Stimulated activated CD4-positive, alpha-beta T cell treated with anti-CD3 and anti-CD28 coated beads, Interleukin-15, amount 100 ng/mL, for 24 hours (primary cell): ENCODE measurements around the gene CDK13.

Experiments
- DNase-seq: peaks from one replicate; pipeline ENCODE4 v3.0.0-alpha.2; 2020

Gene CDK13

DNA sequence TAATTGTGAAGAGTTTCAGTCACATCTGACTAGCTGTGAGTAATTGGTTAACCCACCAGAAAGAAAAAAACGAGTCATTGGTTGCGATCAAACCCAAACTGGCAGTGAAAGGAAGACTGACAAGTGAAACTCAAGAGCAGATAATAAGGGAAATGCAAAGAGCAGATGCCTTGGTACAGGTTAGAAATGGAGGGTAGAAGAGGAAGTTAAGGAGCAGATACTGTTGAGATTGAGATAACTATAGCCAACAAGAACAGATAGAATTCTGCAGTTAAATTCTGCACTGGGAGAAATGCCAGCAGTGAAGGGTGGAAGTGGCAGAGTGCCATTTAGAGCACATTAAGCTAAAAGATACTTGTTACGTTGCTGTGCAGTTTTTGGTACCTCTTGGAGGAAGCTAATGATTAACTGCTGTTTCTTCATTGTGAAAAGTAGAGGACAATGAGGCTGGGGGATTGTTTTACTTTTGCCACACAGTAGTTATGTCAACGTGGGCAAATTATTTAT is 65.8 kb downstream of the CDK13 start:
- no peak for DNase-seq

- no peak for DNase-seq
Measured at GRCh38 chr7:40019558-40019957, 69.5 kb downstream of the CDK13 start.

- DNase-seq, result no peak
Measured at GRCh38 chr7:40024048-40024447, 74.0 kb downstream of the CDK13 start.

- DNase-seq, result no peak
Measured at GRCh38 chr7:40024841-40025240, 74.8 kb downstream of the CDK13 start.

GRCh38 chr7:40027545-40027944 is 77.5 kb downstream of the CDK13 start:
- DNase-seq, result no peak

GRCh38 chr7:40033826-40034225 is 83.8 kb downstream of the CDK13 start:
- DNase-seq, result no peak

GRCh38 chr7:40041456-40041855 is 91.4 kb downstream of the CDK13 start:
- DNase-seq, result no peak

- no peak for DNase-seq
Measured at GRCh38 chr7:40043164-40043563, 93.1 kb downstream of the CDK13 start.

DNA sequence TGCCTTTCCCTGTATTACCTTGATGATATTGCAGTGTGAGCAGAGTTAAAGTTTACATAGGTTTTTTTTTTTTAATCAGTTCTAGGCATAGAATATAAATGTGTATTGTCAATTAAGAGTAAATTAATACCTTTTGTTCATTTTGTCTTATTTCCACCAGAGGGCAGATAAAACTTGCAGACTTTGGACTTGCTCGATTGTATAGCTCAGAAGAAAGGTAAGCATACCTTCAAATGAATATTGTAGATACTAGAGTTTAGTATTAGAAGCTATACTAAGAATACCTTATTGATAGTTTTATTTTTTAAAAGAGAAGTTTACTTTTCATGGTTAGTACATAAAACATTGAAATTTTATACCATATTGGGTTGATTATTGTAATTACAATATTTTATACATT is 97.6 kb downstream of the CDK13 start:
- DNase-seq, result no peak

- no peak for DNase-seq
Measured at GRCh38 chr7:40057292-40057691, 107.2 kb downstream of the CDK13 start.

DNA sequence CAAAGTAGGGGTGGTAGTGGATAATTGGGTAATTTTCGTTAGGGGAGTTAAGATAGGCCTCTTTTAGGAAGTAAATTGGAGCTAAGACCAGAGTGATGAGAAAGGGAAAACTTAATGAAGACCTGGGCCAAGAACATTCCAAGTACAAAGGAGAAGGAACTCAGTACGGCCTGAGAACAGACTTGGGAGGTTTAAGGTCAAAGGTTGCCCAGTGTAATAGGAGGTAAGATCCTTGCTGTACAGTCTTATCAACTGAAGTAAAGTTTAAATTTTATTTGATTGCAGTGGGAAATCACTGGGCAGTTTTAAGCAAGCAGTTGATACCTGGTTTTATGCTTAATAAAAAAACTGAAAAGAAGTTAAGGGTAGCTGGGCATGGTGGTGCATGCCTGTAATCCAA is 108.0 kb downstream of the CDK13 start:
- DNase-seq, result no peak

DNA sequence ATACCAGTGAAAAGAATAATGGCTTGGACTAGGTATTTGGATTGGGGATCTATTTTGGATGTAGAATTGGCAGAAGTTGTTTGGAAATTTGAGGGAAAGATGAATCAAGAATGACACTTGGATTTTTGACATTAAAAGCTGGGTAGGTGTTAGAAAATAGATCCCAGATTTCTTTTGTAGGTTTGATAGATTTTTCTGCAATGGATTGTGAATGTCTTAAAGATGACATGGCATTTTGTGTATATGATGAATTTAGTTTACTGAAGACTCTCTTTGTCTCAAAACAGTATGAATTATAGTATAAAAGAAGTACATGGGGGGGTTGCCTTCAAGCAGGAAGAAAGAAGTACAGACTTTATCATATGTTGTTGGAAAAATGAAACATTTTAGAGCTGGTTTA is 108.6 kb downstream of the CDK13 start:
- DNase-seq, result no peak

DNA sequence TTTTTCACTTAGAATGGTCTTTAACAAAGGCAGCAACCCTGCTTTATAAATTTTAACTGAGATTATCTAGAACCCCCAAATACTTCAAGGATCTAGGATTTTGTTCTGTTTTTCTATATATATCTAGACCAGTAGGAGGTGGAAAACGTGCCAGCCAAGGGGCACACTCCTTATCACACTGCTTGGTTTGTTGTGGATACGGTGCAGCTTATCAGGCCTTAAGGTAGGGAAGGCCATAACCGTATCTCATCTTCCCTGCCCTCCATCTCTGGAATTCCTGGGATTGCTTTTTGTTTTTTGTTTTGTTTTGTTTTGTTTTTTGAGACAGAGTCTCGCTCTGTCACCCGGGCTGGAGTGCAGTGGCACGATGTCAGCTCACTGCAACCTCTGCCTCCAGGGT is 109.0 kb downstream of the CDK13 start:
- no peak for DNase-seq

- DNase-seq, result no peak
Measured at GRCh38 chr7:40072268-40072667, 122.2 kb downstream of the CDK13 start.

- DNase-seq, result no peak
Measured at GRCh38 chr7:40073239-40073638, 123.2 kb downstream of the CDK13 start.

DNA sequence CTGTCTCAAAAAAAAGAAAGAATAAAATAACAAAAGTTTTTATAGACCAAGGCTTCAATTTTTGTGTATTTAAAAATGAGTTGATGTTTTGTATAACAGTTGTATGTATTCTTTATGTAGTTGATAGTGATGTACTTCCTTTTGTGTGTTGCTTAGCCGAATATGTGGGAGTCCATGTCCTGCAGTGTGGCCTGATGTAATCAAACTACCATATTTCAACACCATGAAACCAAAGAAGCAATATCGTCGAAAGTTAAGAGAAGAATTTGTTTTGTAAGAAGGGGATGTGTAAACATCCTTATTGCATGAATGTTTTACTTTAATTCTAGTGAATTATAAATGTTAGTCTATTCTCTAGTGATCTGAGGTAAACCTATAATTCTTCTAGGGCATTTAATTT is 127.8 kb downstream of the CDK13 start:
- no peak for DNase-seq

- no peak for DNase-seq
Measured at GRCh38 chr7:40092182-40092581, 142.1 kb downstream of the CDK13 start.

DNA sequence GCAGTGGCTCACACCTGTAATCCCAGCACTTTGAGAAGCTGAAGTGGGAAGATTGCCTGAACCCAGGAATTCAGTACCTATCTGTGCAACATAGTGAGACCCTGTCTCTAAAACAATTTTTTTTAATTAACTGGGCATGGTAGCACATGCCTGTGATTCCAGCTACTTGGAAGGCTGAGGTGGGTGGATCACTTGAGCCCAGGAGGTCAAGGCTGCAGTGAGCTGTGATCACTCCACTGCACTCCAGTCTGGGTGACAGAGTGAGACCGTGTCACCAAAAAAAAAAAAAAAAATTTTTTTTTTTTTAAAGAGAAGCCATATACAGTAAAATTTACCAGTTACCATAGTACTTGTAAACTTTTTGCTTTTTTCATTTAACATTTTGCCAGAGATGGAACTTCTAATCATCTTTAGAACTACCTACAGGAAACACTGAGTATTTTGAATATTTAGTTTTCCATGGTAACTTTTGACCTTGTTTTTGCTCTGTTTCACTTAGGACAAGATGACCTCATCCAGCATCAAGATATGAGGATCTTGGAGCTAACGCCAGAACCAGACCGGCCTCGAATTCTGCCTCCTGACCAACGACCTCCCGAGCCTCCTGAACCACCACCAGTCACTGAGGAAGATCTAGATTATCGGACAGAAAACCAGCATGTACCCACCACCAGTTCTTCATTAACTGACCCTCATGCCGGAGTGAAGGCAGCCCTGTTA is 143.7 kb downstream of the CDK13 start:
- no peak for DNase-seq

DNA sequence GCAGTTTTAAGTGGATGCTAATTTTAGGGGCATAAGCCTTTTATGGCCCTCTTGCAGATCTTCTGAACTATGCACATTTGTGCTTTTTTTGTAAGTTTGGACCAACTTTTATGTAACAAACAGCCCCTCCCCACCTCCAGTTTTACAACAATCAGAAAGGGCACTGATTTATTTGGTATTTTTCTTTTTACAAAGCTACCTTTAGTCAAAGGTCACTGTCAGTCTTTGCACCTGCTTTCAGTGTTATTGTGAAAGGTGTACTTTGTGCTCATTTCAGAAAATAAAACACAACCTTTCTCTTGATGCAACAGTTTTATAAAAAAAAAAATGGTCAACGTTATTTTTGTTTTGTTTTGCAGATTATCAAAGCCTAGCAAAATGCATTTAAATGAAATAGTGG is 145.2 kb downstream of the CDK13 start:
- DNase-seq, result no peak

GRCh38 chr7:40095695-40096327 is 145.8 kb downstream of the CDK13 start:
- DNase-seq, result no peak

GRCh38 chr7:40097728-40098127 is 147.7 kb downstream of the CDK13 start:
- DNase-seq, result no peak

DNA sequence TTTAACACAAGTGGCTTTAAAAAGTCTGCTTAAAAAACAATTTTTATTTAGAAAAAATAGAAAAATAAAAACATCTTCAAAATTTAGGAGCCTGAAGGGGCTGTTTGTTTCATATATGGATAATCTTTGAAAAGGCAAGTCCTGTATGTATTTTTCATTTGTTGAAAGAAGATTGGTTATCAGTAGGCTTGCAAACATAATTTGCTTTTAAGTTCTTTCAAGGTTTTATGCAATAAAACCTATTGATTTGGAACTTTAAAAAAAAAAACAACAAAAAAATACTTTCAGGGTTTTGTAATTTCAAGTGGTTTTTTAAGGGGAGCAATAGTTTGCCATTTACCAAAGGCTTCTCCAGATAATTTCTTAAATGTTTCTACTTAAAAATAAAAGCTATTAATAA is 148.8 kb downstream of the CDK13 start:
- DNase-seq, result no peak

GRCh38 chr7:40099837-40100236 is 149.8 kb downstream of the CDK13 start:
- no peak for DNase-seq

GRCh38 chr7:40101201-40101600 is 151.1 kb downstream of the CDK13 start:
- no peak for DNase-seq

GRCh38 chr7:40102897-40103296 is 152.8 kb downstream of the CDK13 start:
- DNase-seq, result no peak
